Measurements from ENCODE around the gene UBE2Q2.
"Not testable (repeated sequence)": the region's sequence is repeated elsewhere in the genome, so short reads cannot be mapped to it uniquely, and the experiment has no call there.

Gene UBE2Q2

GRCh38 chr15:75895731-75896130, 52.5 kb downstream of the UBE2Q2 start:
- no peak for TF ChIP-seq JUND (IDR thresholded peaks at IDR 0.05; ENCODE audit: low read depth)
- in situ Hi-C loops (cut with HindIII; ENCODE audit: low pct_unique_long_range_greater_than_20kb, low sequenced_read_pairs) = no loop called here
- DNase-seq (ENCODE audit: low read depth in 1 of 2, low spot score in 1 of 2) = no peak

GRCh38 chr15:75900577-75900976, 57.3 kb downstream of the UBE2Q2 start:
- in situ Hi-C loops (cut with HindIII; ENCODE audit: low pct_unique_long_range_greater_than_20kb, low sequenced_read_pairs) = no loop called here
- no peak for DNase-seq (ENCODE audit: low read depth in 1 of 2, low spot score in 1 of 2)
- no peak for TF ChIP-seq JUND (IDR thresholded peaks at IDR 0.05; ENCODE audit: low read depth)

GRCh38 chr15:75902129-75902557, 58.9 kb downstream of the UBE2Q2 start:
- no peak for TF ChIP-seq JUND (IDR thresholded peaks at IDR 0.05; ENCODE audit: low read depth)
- in situ Hi-C loops (cut with HindIII; ENCODE audit: low pct_unique_long_range_greater_than_20kb, low sequenced_read_pairs) = no loop called here
- no peak for DNase-seq (ENCODE audit: low read depth in 1 of 2, low spot score in 1 of 2)

- no peak for TF ChIP-seq JUND (IDR thresholded peaks at IDR 0.05; ENCODE audit: low read depth)
- peak; percentile 48 to 94 for DNase-seq (ENCODE audit: low read depth in 1 of 2, low spot score in 1 of 2)
- in situ Hi-C loops (cut with HindIII; ENCODE audit: low pct_unique_long_range_greater_than_20kb, low sequenced_read_pairs) = no loop called here
Observed at GRCh38 chr15:75903331-75904239, 60.3 kb downstream of the UBE2Q2 start, which contains the start of gene FBXO22. Gene FBXO22, plus strand, starts transcription at chr15:75903878. Its CDS starts 86 bp downstream, at chr15:75903964.

GRCh38 chr15:75905231-75905630, 62.0 kb downstream of the UBE2Q2 start:
- no peak for TF ChIP-seq JUND (IDR thresholded peaks at IDR 0.05; ENCODE audit: low read depth)
- in situ Hi-C loops (cut with HindIII; ENCODE audit: low pct_unique_long_range_greater_than_20kb, low sequenced_read_pairs) = no loop called here
- no peak for DNase-seq (ENCODE audit: low read depth in 1 of 2, low spot score in 1 of 2)

- DNase-seq (ENCODE audit: low read depth in 1 of 2, low spot score in 1 of 2); in situ Hi-C loops (cut with HindIII; ENCODE audit: low pct_unique_long_range_greater_than_20kb, low sequenced_read_pairs): not testable (repeated sequence)
Observed at GRCh38 chr15:75910355-75910754, 67.1 kb downstream of the UBE2Q2 start.

GRCh38 chr15:75916978-75917377, 73.7 kb downstream of the UBE2Q2 start:
- no peak for DNase-seq (ENCODE audit: low read depth in 1 of 2, low spot score in 1 of 2)
- in situ Hi-C loops (cut with HindIII; ENCODE audit: low pct_unique_long_range_greater_than_20kb, low sequenced_read_pairs) = no loop called here
- TF ChIP-seq JUND (IDR thresholded peaks at IDR 0.05; ENCODE audit: low read depth) = no peak

GRCh38 chr15:75918135-75918534, 74.9 kb downstream of the UBE2Q2 start:
- in situ Hi-C loops (cut with HindIII; ENCODE audit: low pct_unique_long_range_greater_than_20kb, low sequenced_read_pairs) = no loop called here
- TF ChIP-seq JUND (IDR thresholded peaks at IDR 0.05; ENCODE audit: low read depth) = no peak
- no peak for DNase-seq (ENCODE audit: low read depth in 1 of 2, low spot score in 1 of 2)

- in situ Hi-C loops (cut with HindIII; ENCODE audit: low pct_unique_long_range_greater_than_20kb, low sequenced_read_pairs) = no loop called here
- no peak for DNase-seq (ENCODE audit: low read depth in 1 of 2, low spot score in 1 of 2)
- no peak for TF ChIP-seq JUND (IDR thresholded peaks at IDR 0.05; ENCODE audit: low read depth)
Observed at GRCh38 chr15:75920079-75920478, 76.8 kb downstream of the UBE2Q2 start.

- in situ Hi-C loops (cut with HindIII; ENCODE audit: low pct_unique_long_range_greater_than_20kb, low sequenced_read_pairs) = no loop called here
- TF ChIP-seq JUND (IDR thresholded peaks at IDR 0.05; ENCODE audit: low read depth) = no peak
- DNase-seq (ENCODE audit: low read depth in 1 of 2, low spot score in 1 of 2) = peak in 1 of 2 experiments; percentile 57
Observed at GRCh38 chr15:75921732-75922703, 78.8 kb downstream of the UBE2Q2 start.

GRCh38 chr15:75923756-75924155, 80.5 kb downstream of the UBE2Q2 start:
- TF ChIP-seq JUND (IDR thresholded peaks at IDR 0.05; ENCODE audit: low read depth) = no peak
- no peak for DNase-seq (ENCODE audit: low read depth in 1 of 2, low spot score in 1 of 2)
- in situ Hi-C loops (cut with HindIII; ENCODE audit: low pct_unique_long_range_greater_than_20kb, low sequenced_read_pairs) = no loop called here

GRCh38 chr15:75924576-75924975, 81.3 kb downstream of the UBE2Q2 start:
- DNase-seq (ENCODE audit: low read depth in 1 of 2, low spot score in 1 of 2) = no peak
- no peak for TF ChIP-seq JUND (IDR thresholded peaks at IDR 0.05; ENCODE audit: low read depth)
- in situ Hi-C loops (cut with HindIII; ENCODE audit: low pct_unique_long_range_greater_than_20kb, low sequenced_read_pairs) = no loop called here

All from T47D (cell line).